Suprapubic skin (tissue), 4 donors: ENCODE data around the gene CAMK4. TPM values are rescaled to one million over a fixed set of nuclear protein-coding genes. Genes with fewer than 3 reads are reported as not detected.
"Not testable (repeated sequence)": the region's sequence is repeated elsewhere in the genome, so short reads cannot be mapped to it uniquely, and the experiment has no call there.

Experiments
- DNase-seq, 2 donors: peaks; one replicate each; pipeline ENCODE4 v3.0.0-alpha.2; 2019; ENCODE audit warnings: low spot score in 2 of 2
- H3K27ac ChIP-seq: fragments of 200-600 bp; sonication (generic); one replicate; pipeline ENCODE4 v1.5.1; 2019
- H3K27me3 ChIP-seq: fragments of 200-600 bp; sonication (generic); one replicate; pipeline ENCODE4 v1.5.1; 2019
- H3K36me3 ChIP-seq: fragments of 200-600 bp; sonication (generic); one replicate; pipeline ENCODE4 v1.5.1; 2019
- H3K4me1 ChIP-seq: fragments of 200-600 bp; sonication (generic); one replicate; pipeline ENCODE4 v1.5.1; 2019
- H3K4me3 ChIP-seq: fragments of 200-600 bp; sonication (generic); one replicate; pipeline ENCODE4 v1.5.1; 2019; ENCODE audit warnings: mild to moderate bottlenecking
- H3K9me3 ChIP-seq: fragments of 200-600 bp; sonication (generic); one replicate; pipeline ENCODE4 v1.5.1; 2019
- EP300 ChIP-seq: sonication (generic); formaldehyde crosslinking; IDR thresholded peaks from one replicate; pipeline ENCODE4 v1.6.1; 2017; ENCODE audit warnings: antibody characterized with exemption
- POLR2A ChIP-seq, 2 donors: fragments of 450-650 bp; IDR thresholded peaks; one replicate each; pipeline ENCODE4 v1.6.1; 2017; ENCODE audit warnings: antibody characterized with exemption in 2 of 2, mild to moderate bottlenecking in 2 of 2, moderate library complexity in 2 of 2
- POLR2AphosphoS5 ChIP-seq, 3 donors: sonication (generic); formaldehyde crosslinking; IDR thresholded peaks; one replicate each; pipeline ENCODE4 v1.6.1; 2017; ENCODE audit warnings: antibody characterized with exemption in 3 of 3
- WGBS: methylation state at CpG from one replicate; pipeline ENCODE4 v1.1.5; 2018; 5-methylcytosine and 5-hydroxymethylcytosine counted together
- total RNA-seq, 4 donors: library from RNA; depleted of rRNA; stranded (reverse); fragments of >200 nt; gene quantifications; one replicate each; pipeline ENCODE4 v1.1.0, GENCODE V29; 2016
- TF ChIP-seq, protein P1 (sequence below), 2 donors: fragments of 200-600 bp in 1 of 2; fragments of 450-650 bp in 1 of 2; sonication (generic) in 1 of 2; IDR thresholded peaks; one replicate each; pipeline ENCODE4 v1.5.1; 2016 to 2019; ENCODE audit warnings: antibody characterized with exemption in 2 of 2, mild to moderate bottlenecking in 1 of 2, moderate library complexity in 1 of 2

Gene CAMK4
- total RNA-seq, 4 donors from 2014 or later, result 0.05 to 2.6 (median 0.21) TPM; not detected in 1

DNA sequence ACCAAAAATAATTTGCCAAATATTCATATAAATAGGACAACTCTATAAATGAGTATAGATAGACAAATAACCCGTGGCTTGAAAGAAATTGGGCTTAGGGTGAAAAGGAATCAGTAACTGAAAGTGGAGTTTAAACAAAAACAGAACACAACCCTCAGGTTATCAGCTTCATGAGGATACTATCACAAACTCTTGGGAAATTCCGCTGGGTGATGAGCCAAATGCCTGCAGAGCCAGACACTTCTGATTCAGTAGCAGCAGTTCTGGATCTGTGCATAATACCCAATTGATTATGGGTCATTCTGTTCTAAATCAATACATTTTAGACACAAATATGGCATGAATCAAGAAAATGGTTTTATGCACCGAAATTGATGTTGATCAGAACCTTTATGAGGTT lies 72.4 kb downstream of the CAMK4 start:
- WGBS, result 57% methylated on average over 3 of the region's 3 CpGs
- H3K4me3 ChIP-seq, result no peak overlapping the region
- no peak for TF ChIP-seq EP300
- no peak for TF ChIP-seq POLR2A (IDR thresholded peaks at IDR 0.05)
- TF ChIP-seq POLR2AphosphoS5 (IDR thresholded peaks at IDR 0.05), result no peak
- TF ChIP-seq, protein P1, sequence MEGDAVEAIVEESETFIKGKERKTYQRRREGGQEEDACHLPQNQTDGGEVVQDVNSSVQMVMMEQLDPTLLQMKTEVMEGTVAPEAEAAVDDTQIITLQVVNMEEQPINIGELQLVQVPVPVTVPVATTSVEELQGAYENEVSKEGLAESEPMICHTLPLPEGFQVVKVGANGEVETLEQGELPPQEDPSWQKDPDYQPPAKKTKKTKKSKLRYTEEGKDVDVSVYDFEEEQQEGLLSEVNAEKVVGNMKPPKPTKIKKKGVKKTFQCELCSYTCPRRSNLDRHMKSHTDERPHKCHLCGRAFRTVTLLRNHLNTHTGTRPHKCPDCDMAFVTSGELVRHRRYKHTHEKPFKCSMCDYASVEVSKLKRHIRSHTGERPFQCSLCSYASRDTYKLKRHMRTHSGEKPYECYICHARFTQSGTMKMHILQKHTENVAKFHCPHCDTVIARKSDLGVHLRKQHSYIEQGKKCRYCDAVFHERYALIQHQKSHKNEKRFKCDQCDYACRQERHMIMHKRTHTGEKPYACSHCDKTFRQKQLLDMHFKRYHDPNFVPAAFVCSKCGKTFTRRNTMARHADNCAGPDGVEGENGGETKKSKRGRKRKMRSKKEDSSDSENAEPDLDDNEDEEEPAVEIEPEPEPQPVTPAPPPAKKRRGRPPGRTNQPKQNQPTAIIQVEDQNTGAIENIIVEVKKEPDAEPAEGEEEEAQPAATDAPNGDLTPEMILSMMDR (IDR thresholded peaks at IDR 0.05), result no peak
- no peak overlapping the region for H3K27ac ChIP-seq
- no peak for DNase-seq
- no peaks in the 10 kb centered on the region for H3K4me1 ChIP-seq
- no peaks in the 10 kb centered on the region for H3K9me3 ChIP-seq
- no peaks in the 10 kb centered on the region for H3K27me3 ChIP-seq
- H3K36me3 ChIP-seq, result no peaks in the 10 kb centered on the region

GRCh38 chr5:111299067-111299481 lies 74.9 kb downstream of the CAMK4 start:
- Histone ChIP-seq H3K27me3 (no peaks in the 10 kb centered on the region), H3K27ac (no peak overlapping the region), H3K36me3 (no peaks in the 10 kb centered on the region), H3K9me3 (no peaks in the 10 kb centered on the region), H3K4me1 (no peaks in the 10 kb centered on the region), H3K4me3 (no peak overlapping the region)
- TF ChIP-seq EP300 (no peak), POLR2A (IDR thresholded peaks at IDR 0.05) (no peak), POLR2AphosphoS5 (IDR thresholded peaks at IDR 0.05) (no peak)
- TF ChIP-seq, protein P1 (IDR thresholded peaks at IDR 0.05), result no peak
- DNase-seq, result no peak
- WGBS, result 85% methylated on average over 6 of the region's 7 CpGs

DNA sequence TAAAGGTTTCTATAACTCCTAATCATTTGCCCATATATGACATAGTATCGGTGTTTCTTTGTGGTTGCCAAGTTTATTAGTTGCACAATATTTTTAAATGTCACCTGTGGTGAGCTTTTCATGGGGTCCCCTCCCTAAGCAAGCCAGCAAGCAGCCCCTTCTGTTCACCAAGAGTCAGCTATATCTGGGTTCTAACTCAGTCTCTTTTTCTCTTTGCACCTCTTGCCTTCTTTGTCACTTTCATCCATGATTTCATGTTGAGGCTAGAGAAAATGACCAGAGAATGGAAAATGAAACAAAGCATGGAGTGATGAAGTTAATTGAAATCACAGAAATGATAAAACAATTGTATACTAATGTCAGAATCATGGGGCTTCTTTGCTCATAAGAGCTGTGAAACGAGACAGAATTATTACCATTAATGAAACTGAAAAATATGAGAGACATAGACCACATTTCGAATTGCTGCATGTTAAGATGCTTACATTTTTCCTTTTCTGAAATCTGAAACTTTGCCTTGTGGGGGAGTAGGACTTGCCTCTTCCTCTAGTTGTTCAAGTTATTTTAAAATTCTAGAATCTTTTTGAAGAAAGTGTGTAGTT lies 75.7 kb downstream of the CAMK4 start:
- Histone ChIP-seq H3K36me3 (no peaks in the 10 kb centered on the region), H3K27me3 (no peaks in the 10 kb centered on the region), H3K4me1 (no peaks in the 10 kb centered on the region), H3K27ac (no peak overlapping the region), H3K9me3 (no peaks in the 10 kb centered on the region), H3K4me3 (no peak overlapping the region)
- WGBS, result 87% methylated on average over 3 of the region's 3 CpGs
- TF ChIP-seq, protein P1 (IDR thresholded peaks at IDR 0.05), result no peak
- no peak for TF ChIP-seq POLR2AphosphoS5 (IDR thresholded peaks at IDR 0.05)
- TF ChIP-seq POLR2A (IDR thresholded peaks at IDR 0.05), result no peak
- TF ChIP-seq EP300, result no peak
- no peak for DNase-seq

DNA sequence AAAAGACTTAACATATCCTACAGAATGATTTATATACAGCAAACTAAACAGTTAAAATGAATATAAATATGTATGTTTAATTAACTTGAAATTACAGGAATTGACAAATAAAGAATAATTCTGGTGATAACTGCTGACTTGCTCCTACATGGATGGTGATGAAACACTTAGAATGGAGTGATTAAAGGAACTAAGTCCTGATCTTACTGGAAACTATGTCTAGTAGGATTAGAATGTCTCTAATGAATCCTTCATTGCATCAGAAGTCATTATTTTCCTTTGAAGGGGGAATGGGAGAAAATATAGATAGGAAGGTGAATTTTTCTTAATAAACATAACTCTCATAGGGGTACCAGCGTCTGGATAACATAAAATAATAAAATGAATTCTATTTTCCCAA lies 77.1 kb downstream of the CAMK4 start:
- DNase-seq, result no peak
- Histone ChIP-seq H3K36me3 (no peaks in the 10 kb centered on the region), H3K4me3 (no peak overlapping the region), H3K4me1 (no peaks in the 10 kb centered on the region), H3K27ac (no peak overlapping the region), H3K27me3 (no peaks in the 10 kb centered on the region), H3K9me3 (no peaks in the 10 kb centered on the region)
- TF ChIP-seq POLR2AphosphoS5 (IDR thresholded peaks at IDR 0.05), result no peak
- no peak for TF ChIP-seq EP300
- TF ChIP-seq POLR2A (IDR thresholded peaks at IDR 0.05), result no peak
- TF ChIP-seq, protein P1 (IDR thresholded peaks at IDR 0.05), result no peak
- 83% methylated on average over 1 of the region's 1 CpG for WGBS

DNA sequence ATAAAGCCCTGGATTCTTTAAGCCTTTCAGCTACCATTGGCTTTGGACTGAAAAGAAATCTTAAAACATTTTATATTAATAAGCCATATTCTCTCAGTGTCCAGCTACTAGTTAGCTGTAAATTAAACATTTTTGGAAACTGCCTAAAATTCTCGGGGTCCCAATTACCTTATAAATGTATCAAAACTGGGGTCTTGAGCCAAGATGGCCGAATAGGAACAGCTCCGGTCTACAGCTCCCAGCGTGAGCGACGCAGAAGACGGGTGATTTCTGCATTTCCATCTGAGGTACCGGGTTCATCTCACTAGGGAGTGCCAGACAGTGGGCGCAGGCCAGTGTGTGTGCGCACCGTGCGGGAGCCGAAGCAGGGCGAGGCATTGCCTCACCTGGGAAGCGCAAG lies 77.9 kb downstream of the CAMK4 start:
- not testable (repeated sequence) for H3K9me3 ChIP-seq, H3K36me3 ChIP-seq, H3K27ac ChIP-seq, H3K27me3 ChIP-seq, DNase-seq, H3K4me1 ChIP-seq, H3K4me3 ChIP-seq
- 97% methylated on average over 15 of the region's 15 CpGs for WGBS

DNA sequence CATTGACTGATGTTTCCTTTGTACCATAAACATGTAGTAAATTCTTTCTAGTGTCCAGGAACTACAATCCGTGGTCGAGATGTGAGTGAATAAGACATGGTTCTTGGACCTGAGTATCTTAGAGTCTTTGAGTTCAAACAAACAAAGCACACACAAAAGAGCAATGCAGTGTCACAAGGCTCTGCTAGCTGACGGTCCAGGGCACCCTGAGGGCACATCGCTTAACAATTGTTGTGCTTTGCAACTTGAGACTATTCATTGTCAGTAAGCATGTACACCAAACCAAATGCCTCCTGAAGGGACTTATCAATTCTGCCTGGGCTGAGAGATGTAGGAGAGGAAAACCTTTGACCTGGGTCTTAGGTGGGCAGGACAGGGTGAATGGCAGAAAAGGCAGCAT lies 84.8 kb downstream of the CAMK4 start:
- TF ChIP-seq POLR2AphosphoS5 (IDR thresholded peaks at IDR 0.05) (no peak), POLR2A (IDR thresholded peaks at IDR 0.05) (no peak), EP300 (no peak)
- TF ChIP-seq, protein P1 (IDR thresholded peaks at IDR 0.05), result no peak

More for the DNA sequence above, 84.8 kb downstream of the CAMK4 start:
- Histone ChIP-seq H3K36me3 (no peaks in the 10 kb centered on the region), H3K9me3 (no peaks in the 10 kb centered on the region), H3K4me1 (no peaks in the 10 kb centered on the region), H3K27me3 (no peaks in the 10 kb centered on the region), H3K27ac (no peak overlapping the region), H3K4me3 (no peak overlapping the region)
- no peak for DNase-seq
- 66% methylated on average over 4 of the region's 4 CpGs for WGBS
